Measurements from ENCODE around the gene RBM8A.
A peak's percentile ranks its signal among the peaks of the same experiment; 100 is the strongest.

Gene RBM8A

GRCh38 chr1:145927063-145927886, at the start of gene RBM8A:
Gene RBM8A (minus strand): TSS chr1:145927484. CDS start chr1:145927426, 58 bp downstream.
- Histone ChIP-seq H3K4me1 (ENCODE audit: insufficient read depth, low read length) (peaks cover 25% of the 10 kb centered on the region), H4K20me1 (ENCODE audit: insufficient read depth, low read length) (peaks cover 3% of the 10 kb centered on the region; the same call in 1 of the 2 replicates), H3K9ac (ENCODE audit: low read depth, low read length) (peak within 1 kb of the TSS; percentile 97), H3K36me3 (ENCODE audit: insufficient read depth, low read length) (peaks cover 26% of the 10 kb centered on the region), H3K27me3 (ENCODE audit: insufficient read depth, low read length, poor library complexity) (no peaks in the 10 kb centered on the region), H3K4me2 (ENCODE audit: insufficient read depth, low read length) (peak within 1 kb of the TSS; percentile 91), H3K9me3 (ENCODE audit: insufficient read depth, low read length, severe bottlenecking) (no peaks in the 10 kb centered on the region), H2AFZ (ENCODE audit: low read depth, low read length) (peak within 1 kb of the TSS; percentile 79), H3K4me3 (ENCODE audit: low read depth in 1 of 2, low read length in 2 of 2) (peak within 1 kb of the TSS; percentile 70 to 93), H3K79me2 (ENCODE audit: insufficient read depth, low read length) (peaks cover 25% of the 10 kb centered on the region), H3K27ac (ENCODE audit: low read length) (peak within 1 kb of the TSS; percentile 99)
- TF ChIP-seq EZH2 (IDR thresholded peaks at IDR 0.05; ENCODE audit: borderline replicate concordance, low read depth, low read length, severe bottlenecking), result no peak
- TF ChIP-seq CTCF (IDR thresholded peaks at IDR 0.05; ENCODE audit: borderline replicate concordance, extremely low read depth, low read length, poor library complexity, severe bottlenecking), result peak; percentile 74
- ATAC-seq (ENCODE audit: insufficient read depth, low read depth), result peak; percentile 95
- peak; percentile 98 for DNase-seq

GRCh38 chr1:145977016-145977415, 49.7 kb upstream of the RBM8A start:
- Histone ChIP-seq H4K20me1 (ENCODE audit: insufficient read depth, low read length) (no peaks in the 10 kb centered on the region), H3K4me1 (ENCODE audit: insufficient read depth, low read length) (peaks cover 39% of the 10 kb centered on the region), H3K27ac (ENCODE audit: low read length) (peak overlapping the region; percentile 88), H2AFZ (ENCODE audit: low read depth, low read length) (peak overlapping the region; percentile 60), H3K36me3 (ENCODE audit: insufficient read depth, low read length) (peaks cover 7% of the 10 kb centered on the region; the same call in 1 of the 2 replicates), H3K9ac (ENCODE audit: low read depth, low read length) (peak overlapping the region; percentile 32; the same call in 1 of the 2 replicates), H3K27me3 (ENCODE audit: insufficient read depth, low read length, poor library complexity) (no peaks in the 10 kb centered on the region), H3K4me3 (ENCODE audit: low read depth in 1 of 2, low read length in 2 of 2) (no peak overlapping the region), H3K9me3 (ENCODE audit: insufficient read depth, low read length, severe bottlenecking) (no peaks in the 10 kb centered on the region), H3K4me2 (ENCODE audit: insufficient read depth, low read length) (0 out of 2 replicates have a peak overlapping the region, but pooled peaks have one; percentile 60), H3K79me2 (ENCODE audit: insufficient read depth, low read length) (0 out of 2 replicates have a peak, but pooled peaks cover 2% of the 10 kb centered on the region)
- TF ChIP-seq EZH2 (IDR thresholded peaks at IDR 0.05; ENCODE audit: borderline replicate concordance, low read depth, low read length, severe bottlenecking) (no peak), CTCF (IDR thresholded peaks at IDR 0.05; ENCODE audit: borderline replicate concordance, extremely low read depth, low read length, poor library complexity, severe bottlenecking) (no peak)
- no peak for DNase-seq
- no peak for ATAC-seq (ENCODE audit: insufficient read depth, low read depth)

- peaks cover 34% of the 10 kb centered on the region for H3K4me1 ChIP-seq (ENCODE audit: insufficient read depth, low read length)
- H3K36me3 ChIP-seq (ENCODE audit: insufficient read depth, low read length), result peaks cover 7% of the 10 kb centered on the region; the same call in 1 of the 2 replicates
- ATAC-seq (ENCODE audit: insufficient read depth, low read depth), result no peak
Observed at GRCh38 chr1:145975216-145975615, 47.9 kb upstream of the RBM8A start.

More at GRCh38 chr1:145975216-145975615, 47.9 kb upstream of the RBM8A start:
- Histone ChIP-seq H3K4me2 (ENCODE audit: insufficient read depth, low read length) (no peak overlapping the region), H2AFZ (ENCODE audit: low read depth, low read length) (no peak overlapping the region), H3K9ac (ENCODE audit: low read depth, low read length) (no peak overlapping the region), H3K4me3 (ENCODE audit: low read depth in 1 of 2, low read length in 2 of 2) (no peak overlapping the region), H3K79me2 (ENCODE audit: insufficient read depth, low read length) (0 out of 2 replicates have a peak, but pooled peaks cover 2% of the 10 kb centered on the region), H4K20me1 (ENCODE audit: insufficient read depth, low read length) (no peaks in the 10 kb centered on the region), H3K27me3 (ENCODE audit: insufficient read depth, low read length, poor library complexity) (no peaks in the 10 kb centered on the region), H3K9me3 (ENCODE audit: insufficient read depth, low read length, severe bottlenecking) (no peaks in the 10 kb centered on the region), H3K27ac (ENCODE audit: low read length) (no peak overlapping the region)
- TF ChIP-seq CTCF (IDR thresholded peaks at IDR 0.05; ENCODE audit: borderline replicate concordance, extremely low read depth, low read length, poor library complexity, severe bottlenecking) (no peak), EZH2 (IDR thresholded peaks at IDR 0.05; ENCODE audit: borderline replicate concordance, low read depth, low read length, severe bottlenecking) (no peak)
- no peak for DNase-seq

Data from DND-41 (cell line).